HG03159 (cell line): Measurements from ENCODE around the gene PHF13.

ENCODE experiments used
- ATAC-seq: cut with Tn5 transposase; IDR thresholded peaks from one replicate; pipeline ENCODE4 v1.9.1; 2021; ENCODE audit warnings: mild to moderate bottlenecking, moderate library complexity; ENCODE audit not compliant: unreplicated experiment

Gene PHF13

DNA sequence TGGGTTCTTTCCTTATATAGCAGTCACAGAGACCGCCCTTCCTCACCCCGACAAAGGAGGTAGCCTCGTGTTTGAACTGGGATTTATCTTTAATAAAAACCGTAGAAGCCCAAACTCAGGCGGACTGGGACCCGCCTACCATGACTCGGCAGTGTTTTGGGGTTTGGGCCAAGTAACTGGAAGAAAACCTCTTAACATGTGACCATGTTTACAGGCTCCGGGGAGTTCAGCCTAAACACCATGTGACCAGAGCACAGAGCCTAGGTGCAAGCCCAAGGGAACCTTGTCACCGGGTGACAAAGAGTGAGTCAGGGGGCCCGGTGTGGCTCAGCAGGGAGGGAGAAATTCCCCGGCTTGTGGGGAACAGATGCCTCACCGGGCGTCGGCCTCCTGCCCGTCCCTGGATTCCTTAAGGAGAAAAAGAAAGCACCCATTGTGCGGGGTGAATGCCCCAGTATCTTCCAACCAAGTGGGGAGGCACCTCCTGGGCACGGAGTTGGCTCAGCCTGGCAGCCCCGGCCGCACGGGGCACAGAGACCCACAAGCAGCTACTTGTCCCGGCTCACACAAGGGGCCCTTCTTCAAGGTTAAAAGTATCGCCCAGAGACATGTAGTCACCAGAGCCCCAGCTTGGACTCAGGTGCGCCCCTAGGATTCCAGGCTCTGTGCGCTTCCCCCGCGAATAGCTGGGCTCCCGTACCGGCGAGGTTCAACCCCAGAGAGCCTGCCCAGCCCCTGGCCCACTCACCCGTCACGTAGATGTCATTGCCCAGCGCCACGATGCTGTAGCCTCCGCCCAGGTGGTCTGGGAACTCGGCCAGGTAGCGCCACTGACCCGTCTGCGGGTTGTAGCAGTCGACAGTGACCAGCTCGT is 12.2 kb upstream of the PHF13 start:
- peak; percentile 30 for ATAC-seq

DNA sequence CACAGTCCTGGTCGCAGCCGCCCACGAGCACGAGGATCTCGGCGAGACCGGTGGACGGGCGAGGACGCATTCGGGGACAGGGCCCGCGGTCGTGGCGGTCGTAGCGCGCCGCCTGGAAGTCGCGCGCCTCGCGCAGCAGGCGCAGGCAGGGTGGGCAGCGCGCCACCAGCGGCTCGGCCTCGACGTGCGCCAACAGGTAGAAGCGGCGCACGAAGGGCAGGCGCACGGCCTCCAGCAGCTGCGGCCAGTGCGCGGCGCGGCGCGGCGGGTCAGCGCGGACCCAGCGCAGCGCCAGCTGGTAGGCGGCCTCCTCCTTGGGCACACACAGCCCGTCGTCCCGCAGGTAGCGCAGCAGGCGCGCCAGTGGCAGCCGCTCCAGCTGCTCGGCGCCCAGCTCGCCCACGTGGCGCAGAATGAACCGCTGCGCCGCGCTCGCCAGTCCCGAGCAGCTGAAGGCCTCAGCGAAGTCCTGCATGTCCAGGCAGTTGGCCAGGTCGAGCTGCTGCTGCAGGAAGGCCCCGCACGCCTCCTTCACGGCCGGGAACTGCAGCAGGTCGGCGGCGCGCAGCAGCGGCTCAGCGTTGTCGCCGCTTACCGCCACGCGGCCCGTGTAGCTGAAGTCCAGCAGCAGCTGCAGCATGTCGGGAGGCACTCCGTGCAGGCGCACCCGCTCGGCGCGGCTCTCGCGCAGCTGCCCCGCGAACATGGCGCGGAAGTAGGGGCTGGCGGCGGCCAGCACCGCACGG is 11.4 kb upstream of the PHF13 start:
- peak; percentile 35 for ATAC-seq

DNA sequence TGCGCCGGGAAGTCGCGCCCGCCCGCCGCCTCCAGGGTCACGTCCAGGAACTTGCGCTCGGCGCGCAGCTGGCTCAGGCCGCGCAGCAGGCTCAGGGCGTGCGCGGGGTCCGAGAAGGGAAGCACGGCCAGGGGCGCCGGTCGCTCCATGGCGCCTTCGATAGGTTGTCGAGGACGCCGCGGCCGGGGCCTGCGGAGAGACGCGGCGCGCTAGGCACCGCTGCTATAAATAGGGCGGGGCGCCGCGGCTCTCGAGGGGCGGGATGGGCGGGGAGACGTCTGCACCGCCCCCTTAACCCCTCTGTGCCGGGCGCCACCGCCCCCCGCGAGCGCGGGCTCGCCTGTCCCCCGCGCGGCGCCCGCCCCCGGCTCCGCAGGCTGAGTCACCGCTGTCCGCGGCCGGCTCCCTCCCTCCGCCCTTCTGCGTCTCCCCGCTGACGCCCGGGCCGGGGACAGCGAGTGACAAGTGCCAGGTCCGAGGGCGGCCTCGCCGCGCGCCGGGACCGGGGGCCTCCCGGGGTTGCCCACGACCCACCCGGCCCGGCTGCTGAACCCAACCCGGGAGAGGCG is 10.8 kb upstream of the PHF13 start, which contains the start of gene KLHL21:
KLHL21 (minus strand) TSS at position 201 of the 569 bp plus-strand sequence; CDS start at position 149, 52 bp downstream.
- ATAC-seq = peak; percentile 46

DNA sequence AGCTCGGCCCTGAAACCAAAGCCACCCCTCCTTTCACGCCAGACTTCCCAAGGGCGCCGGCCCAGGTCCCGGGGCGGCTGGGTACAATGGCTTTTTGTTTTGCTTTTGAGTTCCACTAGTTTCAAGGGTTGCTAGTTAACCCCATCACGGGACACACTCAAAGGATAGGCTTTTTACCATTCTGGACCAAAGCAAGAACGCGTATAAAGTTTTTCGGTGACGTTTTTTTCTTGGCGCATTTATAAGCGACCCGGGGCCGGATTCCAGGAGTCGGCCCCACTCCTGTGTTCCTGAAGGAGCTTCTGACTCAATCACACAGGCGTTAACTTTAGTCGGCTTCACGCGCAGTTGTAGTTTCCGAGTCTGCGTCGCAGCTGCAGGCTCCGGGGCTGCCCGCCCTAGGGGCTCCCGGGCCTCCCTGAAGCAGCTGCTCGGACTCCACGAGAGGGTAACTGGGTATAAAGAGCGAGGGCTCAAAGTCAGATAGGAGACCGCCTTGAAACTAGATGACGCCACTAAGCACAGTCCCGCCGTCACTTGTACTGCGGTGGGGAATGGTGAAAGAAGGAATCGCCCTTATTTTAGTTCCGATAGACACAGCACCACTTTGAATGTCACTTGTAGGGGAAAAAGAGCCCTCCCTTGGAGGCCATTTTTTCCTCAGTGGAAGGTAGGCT is 10.2 kb upstream of the PHF13 start:
- peak; percentile 32 for ATAC-seq

DNA sequence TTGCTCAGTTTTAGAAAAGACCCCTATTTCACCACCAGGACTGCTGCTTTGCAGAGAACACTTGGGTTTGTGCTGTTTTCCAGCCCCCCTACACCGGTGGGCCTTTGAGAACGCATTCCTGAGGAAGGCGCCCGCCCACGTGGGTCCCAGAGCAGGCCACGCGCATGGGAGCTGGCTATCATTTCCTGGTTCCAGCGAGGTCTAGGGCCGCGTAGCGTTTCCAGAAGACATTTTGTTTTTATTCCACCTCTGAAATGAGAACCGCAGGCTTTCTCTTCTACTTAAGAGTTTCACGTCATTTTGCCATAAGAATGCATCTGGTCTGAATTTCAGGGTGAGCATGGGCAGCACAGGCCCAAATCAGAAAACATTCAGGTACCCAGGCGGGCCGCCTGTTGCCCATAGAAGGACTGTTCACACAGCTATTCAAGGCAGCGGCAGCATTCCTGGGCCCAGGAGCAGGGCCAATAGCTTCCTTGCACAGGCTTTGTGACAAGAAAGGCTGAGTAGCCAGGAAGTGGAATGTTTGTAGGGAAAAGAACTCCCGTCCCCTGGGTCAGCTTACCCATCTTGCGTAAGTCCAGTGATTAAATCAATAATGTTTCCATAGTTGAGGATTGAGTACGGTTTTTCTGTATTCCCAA is 9.5 kb upstream of the PHF13 start:
- ATAC-seq = no peak

DNA sequence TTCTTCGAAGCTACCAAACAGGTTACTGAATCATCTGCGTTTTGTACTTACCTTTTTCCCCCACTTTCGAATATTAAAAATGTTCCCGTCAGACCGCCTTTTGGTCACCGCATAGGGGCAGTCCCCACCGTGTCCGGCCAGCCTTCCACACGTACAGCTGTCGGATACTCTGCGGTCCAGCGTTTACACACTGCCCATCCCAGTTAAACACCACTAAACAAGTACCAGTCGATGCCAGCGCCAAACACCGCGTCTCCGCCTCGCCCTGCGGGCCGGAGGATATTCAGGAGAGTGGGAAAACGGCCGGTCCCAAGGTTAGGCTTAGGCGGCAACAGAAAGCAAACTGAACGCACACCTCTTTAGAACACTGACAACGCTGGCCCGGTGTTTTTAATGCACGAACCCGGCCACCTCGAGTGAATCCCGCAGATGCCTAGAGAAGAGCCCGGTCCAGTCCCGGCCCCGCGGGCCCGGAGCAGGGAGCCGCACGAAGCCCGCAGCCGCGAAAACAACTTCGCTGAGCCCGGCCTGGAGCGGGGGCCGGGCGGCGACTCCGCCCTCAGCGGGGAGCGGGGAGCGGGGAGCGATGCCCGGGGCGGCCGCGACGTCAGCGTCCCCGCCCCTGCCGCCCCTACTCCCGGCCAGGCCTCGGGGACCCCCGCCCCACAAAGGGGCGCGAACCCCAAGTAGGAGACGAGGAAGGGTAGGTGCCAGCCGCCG is 730 bp upstream of the PHF13 start:
- peak; percentile 23 for ATAC-seq

DNA sequence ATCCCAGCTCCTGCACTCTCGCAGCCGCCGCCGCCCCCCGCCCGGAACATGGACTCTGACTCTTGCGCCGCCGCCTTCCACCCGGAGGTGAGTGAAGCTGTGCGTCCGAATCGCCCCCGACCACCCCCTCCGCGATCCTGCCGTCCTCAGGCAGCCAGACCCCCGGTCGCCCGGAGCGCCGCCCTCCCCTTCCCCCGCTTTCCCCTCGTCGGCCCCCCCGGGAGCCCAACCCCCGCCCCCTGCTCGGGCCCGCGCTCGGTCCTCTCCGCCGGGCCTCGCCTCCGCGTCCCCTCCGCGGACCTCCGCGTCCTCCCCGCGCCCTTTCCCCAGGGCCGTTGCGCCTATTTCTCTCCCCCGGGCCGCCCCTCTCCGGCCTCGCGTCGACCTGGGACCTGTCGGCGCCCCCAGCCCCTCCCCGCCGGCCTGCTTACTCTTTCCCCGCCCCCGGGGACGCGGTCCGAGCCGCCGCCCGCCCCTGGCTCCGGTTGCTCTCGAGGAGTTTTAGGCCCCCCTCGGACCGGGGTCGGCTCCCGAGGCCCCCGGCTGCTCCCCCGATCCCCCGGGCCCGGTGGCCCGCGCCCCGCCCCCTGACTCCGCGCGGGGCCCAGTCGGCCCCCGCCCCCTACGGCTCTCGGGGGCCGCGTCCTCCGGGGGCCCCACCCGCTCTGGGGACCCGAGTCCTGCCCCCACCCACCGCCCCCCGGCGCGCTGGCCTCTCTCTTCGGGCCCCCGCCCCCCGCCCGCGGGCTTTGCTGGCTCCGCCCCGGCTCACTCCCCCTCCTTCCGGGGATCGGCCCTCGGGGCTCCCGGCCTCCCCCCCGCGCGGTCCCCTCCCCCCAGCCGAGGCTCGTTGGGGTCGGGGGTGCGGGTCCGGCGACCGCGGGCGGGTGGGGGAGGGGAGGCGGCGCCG is 743 bp downstream of the PHF13 start:
- no peak for ATAC-seq

DNA sequence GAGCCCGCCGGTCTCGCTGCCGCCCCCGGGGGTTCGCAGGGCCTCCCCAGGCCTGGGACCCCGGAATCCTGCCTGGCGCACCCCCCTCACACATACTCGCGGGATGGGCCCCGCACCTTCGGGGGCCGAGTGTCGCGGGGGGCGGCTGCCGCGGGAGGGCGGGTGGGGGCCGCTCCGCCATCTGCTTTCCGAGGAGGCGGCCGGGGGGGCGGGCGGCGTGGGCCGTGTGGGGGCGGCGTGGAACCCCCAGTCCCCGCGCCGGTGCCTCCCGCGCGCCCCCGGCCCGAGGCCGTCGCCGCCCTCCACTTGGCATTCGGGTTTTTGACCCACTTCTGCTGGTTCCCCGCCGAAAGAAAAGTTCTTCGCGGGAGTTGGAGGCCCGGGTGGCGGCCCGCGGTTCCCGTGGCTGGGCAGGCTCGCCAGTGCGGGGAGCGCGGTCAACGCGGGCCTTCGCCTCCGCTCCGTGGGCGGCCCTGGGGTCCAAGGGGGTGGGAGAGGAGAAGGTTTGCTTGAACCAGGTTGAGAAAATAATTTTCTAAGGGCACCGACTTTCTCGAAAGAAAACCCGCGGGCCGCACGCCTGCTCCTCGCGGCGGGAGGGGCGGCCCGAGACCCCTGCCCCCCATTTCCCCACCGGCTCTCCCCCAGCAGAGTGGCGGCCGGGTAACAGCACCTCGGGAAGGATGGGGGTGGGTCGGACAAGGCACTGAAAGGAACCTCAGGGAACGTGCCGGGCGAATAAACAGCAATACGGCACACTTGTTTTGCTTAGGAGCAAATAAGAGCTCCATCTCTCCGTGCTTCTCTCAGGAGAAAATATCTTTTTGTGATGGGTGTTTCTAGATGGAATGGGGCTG is 1.6 kb downstream of the PHF13 start:
- ATAC-seq = no peak

DNA sequence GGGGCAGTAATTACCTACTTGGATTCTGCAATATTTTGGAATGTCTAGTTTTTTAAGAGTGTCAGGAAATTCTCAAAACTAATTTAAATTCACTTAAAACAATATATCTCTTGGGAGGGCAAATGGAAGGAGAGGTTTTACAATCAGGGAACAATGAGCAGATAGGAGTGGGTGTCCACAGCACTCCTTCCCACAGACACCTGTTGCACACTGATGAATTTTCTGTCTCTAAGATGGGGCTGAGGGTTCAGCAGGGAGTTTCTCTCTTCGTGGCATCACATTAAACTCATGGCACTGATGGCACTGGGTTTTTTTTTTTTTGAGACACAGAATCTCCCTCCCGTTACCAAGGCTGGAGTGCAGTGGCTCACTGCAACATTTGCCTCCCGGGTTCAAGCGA is 5.5 kb downstream of the PHF13 start:
- no peak for ATAC-seq

DNA sequence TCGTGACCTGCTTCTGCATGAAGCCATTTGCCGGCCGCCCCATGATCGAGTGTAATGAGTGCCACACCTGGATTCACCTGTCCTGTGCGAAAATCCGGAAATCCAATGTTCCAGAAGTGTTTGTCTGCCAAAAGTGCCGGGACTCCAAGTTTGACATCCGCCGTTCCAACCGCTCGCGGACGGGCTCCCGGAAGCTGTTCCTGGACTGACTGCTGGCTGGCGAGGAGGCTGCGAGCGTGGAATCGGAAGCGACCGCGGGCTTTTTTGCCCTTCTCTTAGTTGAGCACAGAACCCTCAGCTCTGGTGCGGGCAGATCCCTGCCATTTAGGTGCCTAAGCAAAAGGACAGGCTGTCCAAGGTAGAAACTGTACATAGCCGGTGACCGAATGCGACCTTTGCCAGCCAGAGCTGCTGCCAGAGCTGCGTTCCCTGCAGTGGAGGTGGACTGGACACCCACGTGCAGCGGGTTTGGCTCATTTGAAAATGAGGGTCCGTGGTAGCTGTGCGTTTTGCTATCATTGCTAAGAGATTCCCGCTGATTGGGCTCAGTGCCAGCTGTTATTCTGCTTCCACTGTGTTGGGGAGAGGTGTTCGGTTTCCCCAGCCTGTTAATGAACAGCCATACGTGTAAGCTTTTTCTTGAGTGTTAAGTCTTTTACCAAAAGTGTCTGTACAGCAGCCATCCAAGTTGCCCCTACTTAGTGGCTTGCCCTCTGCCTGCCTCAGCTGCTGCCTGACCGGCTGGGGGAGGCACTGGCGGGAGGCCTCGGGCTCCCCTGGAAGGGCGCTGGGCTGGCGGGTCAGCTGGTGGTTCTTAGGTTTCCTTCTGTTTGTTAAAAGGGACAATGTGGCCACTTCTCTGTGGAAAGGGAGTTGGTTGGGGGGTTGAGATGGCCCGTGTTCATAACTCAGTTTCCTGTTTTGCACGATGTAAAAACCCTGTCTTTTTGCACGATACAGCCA is 8.2 kb downstream of the PHF13 start:
- no peak for ATAC-seq

DNA sequence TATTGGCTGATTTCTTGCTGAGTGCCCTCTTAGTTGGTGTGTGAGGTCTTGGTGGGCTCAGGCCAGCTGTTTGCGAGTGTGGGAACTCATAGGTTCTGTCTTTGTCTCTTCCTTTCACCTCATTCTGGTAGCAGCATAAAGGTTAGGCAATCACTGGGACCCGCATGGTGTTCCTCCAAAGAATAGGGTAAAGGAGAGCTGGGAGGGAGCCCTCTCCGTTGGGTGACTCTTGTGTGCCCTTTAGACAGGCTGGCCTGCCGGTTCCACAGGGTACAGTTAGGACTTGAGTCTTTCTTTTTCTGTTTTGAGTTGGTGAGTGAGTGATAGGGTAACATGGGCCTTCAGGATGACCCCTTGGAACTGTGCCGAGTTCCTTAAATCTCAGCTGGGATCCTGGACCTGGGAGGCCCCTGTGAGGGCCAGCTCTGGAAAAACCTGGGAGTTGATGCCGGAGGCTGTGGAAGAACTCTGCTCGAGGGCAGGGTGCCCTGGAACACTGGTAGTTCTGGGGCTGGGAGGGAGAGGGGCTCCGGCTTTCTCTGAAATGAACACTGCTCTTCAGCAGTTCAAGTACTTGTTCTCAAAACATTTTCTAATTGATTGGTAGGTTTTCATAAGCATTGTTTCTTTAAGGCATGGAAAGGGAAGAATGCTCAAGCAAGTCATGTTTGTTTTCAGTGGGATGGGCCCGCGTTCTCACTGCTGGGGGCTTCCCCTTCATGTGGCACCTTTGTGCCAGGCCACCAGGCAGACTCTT is 9.0 kb downstream of the PHF13 start:
- ATAC-seq = no peak

DNA sequence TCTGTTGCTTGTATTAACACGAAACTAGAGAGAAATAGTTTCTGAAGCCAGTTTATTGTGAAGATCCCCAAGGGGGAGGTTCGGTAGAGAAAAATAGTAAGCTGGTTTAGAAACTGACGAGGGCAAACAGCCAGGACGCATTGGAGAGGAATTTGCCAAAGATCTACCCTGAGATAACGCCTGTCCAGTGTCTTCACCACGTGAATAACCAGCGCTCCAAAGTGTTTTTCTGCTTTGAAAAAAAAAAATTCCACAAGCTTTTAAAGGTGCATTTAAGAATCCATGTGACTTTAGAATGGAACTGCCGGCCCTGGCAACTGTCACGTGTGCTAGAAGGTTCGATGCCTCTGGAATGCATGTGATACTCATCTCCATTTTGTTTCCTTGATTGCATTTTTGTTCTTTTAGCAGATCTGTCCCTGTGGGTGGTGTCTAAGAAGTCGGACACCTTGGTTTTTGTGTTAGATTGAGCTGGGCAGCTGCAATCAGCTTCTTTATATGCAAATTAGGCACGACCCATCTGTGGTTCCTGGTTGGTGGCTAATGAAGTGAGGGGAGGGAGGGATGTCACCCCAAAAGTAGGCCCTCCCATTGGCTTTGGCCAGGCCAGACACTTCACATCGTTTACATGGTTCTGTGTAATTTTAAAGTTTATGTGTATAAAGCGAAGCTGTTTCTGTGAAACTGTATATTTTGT is 9.9 kb downstream of the PHF13 start:
- ATAC-seq = no peak

DNA sequence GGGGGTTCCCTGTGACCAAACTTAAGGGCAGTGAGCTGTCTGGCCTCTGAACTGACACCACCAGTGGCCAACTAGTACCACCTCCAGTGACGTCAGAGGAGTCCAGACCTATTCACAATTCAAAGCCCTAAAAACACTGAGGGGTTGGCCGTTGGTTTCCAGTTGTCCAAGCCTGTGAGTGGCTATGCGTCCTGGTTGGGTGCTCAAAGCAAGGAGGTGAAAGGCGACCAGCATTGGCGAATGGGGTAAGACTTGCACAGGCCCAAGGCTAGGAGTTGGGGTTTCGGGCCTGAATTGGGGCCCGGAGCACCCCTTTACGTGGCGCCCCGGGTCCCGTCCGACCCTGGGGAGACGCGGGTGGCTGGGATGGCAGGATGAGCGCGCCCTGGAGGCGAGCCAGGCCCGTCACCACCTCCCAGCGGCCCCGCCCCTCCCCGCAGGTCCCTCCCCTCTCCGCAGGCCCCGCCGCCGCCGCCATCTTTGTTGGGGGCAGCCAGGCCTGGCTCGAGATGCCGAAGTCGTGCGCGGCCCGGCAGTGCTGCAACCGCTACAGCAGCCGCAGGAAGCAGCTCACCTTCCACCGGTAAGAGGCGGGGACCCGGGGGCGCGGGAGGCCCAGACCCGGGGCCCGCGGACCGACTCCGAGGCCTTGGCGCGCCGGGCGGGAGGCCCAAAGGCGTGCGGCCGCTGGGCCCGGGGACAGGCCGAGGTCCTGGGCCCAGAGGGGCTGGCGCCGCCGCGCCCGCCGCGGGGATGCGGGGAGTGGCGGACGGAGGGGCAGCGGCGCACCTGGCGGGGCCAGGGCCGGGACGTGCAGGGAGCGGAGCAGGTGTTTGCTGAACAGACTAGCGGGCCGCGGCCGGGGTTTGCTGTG is 11.4 kb downstream of the PHF13 start, which contains the start of gene THAP3:
THAP3 (plus strand) TSS at position 159 of the 874 bp plus-strand sequence; CDS start at position 510, 351 bp downstream.
- ATAC-seq = peak; percentile 82

DNA sequence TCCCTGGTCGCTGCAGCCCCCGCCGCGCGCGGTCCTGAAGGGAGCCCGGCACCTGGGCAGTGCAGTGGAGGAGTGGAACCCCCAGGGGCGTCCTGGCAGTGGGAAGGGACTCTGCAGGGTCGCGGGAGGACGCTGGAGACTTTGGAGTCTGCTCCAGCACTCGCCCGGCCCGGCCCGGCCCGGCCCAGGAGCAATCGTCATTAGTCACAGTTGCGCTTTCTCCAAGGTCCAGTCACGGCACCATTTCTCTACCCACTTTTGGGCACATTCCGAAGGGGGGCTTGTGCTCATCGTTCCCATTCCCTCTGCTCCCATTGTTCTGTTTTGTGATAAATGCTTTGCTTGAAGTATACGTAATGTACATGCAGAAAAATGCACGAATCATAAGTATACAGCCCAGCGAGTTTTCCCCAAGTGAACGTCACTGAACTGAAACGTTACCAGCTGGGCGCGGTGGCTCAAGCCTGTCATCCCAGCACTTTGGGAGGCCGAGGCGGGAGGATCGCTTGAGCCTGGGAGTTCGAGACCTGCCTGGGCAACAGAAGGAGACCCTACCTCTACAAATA is 12.1 kb downstream of the PHF13 start:
- ATAC-seq = peak; percentile 35
